Glomerular visceral epithelial cell (primary cell): Measurements from ENCODE around the gene ASAP3.
A peak's percentile ranks its signal among the peaks of the same experiment; 100 is the strongest.

Experiments used
- DNase-seq: peaks from one replicate; pipeline ENCODE4 v3.0.0-alpha.2; 2016; ENCODE audit errors: extremely low spot score

The ASAP3 gene

GRCh38 chr1:23477359-23478144 lies 6.4 kb downstream of the ASAP3 start:
- DNase-seq, result no peak

- peak; percentile 53 for DNase-seq
These were observed 8.3 kb downstream of the ASAP3 start for GRCh38 chr1:23475641-23476040.

GRCh38 chr1:23475134-23475628 lies 8.8 kb downstream of the ASAP3 start:
- peak; percentile 87 for DNase-seq

GRCh38 chr1:23473037-23473800 lies 10.8 kb downstream of the ASAP3 start:
- DNase-seq, result peak; percentile 93

- no peak for DNase-seq
These were observed 11.5 kb downstream of the ASAP3 start for GRCh38 chr1:23472351-23473036.

- DNase-seq, result no peak
These were observed 12.4 kb downstream of the ASAP3 start for GRCh38 chr1:23471473-23472075.

GRCh38 chr1:23470282-23471070 lies 13.5 kb downstream of the ASAP3 start:
- DNase-seq, result peak; percentile 91

- DNase-seq, result no peak
These were observed 14.5 kb downstream of the ASAP3 start for GRCh38 chr1:23469372-23469982.

- no peak for DNase-seq
These were observed 17.5 kb downstream of the ASAP3 start for GRCh38 chr1:23466423-23466989.

- no peak for DNase-seq
These were observed 20.7 kb downstream of the ASAP3 start for GRCh38 chr1:23463286-23463685.

- DNase-seq, result no peak
These were observed 21.2 kb downstream of the ASAP3 start for GRCh38 chr1:23462766-23463165.

- no peak for DNase-seq
These were observed 22.9 kb downstream of the ASAP3 start for GRCh38 chr1:23461050-23461449.

- no peak for DNase-seq
These were observed 23.5 kb downstream of the ASAP3 start for GRCh38 chr1:23460519-23460918.

- DNase-seq, result no peak
These were observed 24.6 kb downstream of the ASAP3 start for GRCh38 chr1:23459338-23459757.

- DNase-seq, result peak; percentile 22
These were observed 27.8 kb downstream of the ASAP3 start for GRCh38 chr1:23456226-23456625.

GRCh38 chr1:23453455-23454000 lies 30.5 kb downstream of the ASAP3 start:
- DNase-seq, result no peak

- DNase-seq, result peak; percentile 54
These were observed 32.0 kb downstream of the ASAP3 start for GRCh38 chr1:23452011-23452411.

- DNase-seq, result no peak
These were observed 32.5 kb downstream of the ASAP3 start for GRCh38 chr1:23451441-23451840.

- DNase-seq, result no peak
These were observed 33.1 kb downstream of the ASAP3 start for GRCh38 chr1:23450894-23451293.

GRCh38 chr1:23449958-23450357 lies 34.0 kb downstream of the ASAP3 start:
- no peak for DNase-seq
